OCI-LY1 (cell line): ENCODE results near the gene PRXL2C.

Experiments
- H2AFZ ChIP-seq: fragments of 200-600 bp; sonication (generic), shearing (Covaris generic); 2 replicates; pipeline ENCODE4 v1.6.0; 2014; ENCODE audit warnings: antibody characterized with exemption, mild to moderate bottlenecking, low read length
- H3F3A ChIP-seq: fragments of 200-600 bp; sonication (generic), shearing (Covaris generic); 2 replicates; pipeline ENCODE4 v1.6.0; 2014; ENCODE audit warnings: mild to moderate bottlenecking, antibody characterized with exemption, low read length, moderate library complexity; ENCODE audit not compliant: insufficient read depth
- H3K27ac ChIP-seq: fragments of 200-600 bp; sonication (generic); 2 replicates; pipeline ENCODE4 v1.5.1; 2014; ENCODE audit warnings: low read length, mixed run types, mild to moderate bottlenecking, low read depth; ENCODE audit not compliant: poor library complexity, severe bottlenecking
- H3K27me3 ChIP-seq: fragments of 200-600 bp; sonication (generic); 2 replicates; pipeline ENCODE4 v1.6.0; 2014; ENCODE audit warnings: antibody characterized with exemption, mild to moderate bottlenecking, low read length, moderate library complexity; ENCODE audit not compliant: insufficient read depth
- H3K36me3 ChIP-seq: fragments of 200-600 bp; sonication (generic); 2 replicates; pipeline ENCODE4 v1.6.1; 2014; ENCODE audit warnings: mild to moderate bottlenecking, antibody characterized with exemption, low read length, moderate library complexity, mixed read lengths; ENCODE audit not compliant: insufficient read depth
- H3K4me1 ChIP-seq: fragments of 200-600 bp; sonication (generic); 2 replicates; pipeline ENCODE4 v1.5.1; 2014; ENCODE audit warnings: mild to moderate bottlenecking, low read length, moderate library complexity; ENCODE audit not compliant: insufficient read depth, severe bottlenecking
- H3K4me2 ChIP-seq: fragments of 200-600 bp; sonication (generic), shearing (Covaris generic); 2 replicates; pipeline ENCODE4 v1.6.1; 2014; ENCODE audit warnings: low read length
- H3K4me3 ChIP-seq: fragments of 200-600 bp; sonication (generic); 2 replicates; pipeline ENCODE4 v1.5.1; 2014; ENCODE audit warnings: low read length, low read depth, mild to moderate bottlenecking, mixed read lengths; ENCODE audit not compliant: poor library complexity, severe bottlenecking
- H3K79me2 ChIP-seq: fragments of 200-600 bp; shearing (Covaris generic); 2 replicates; pipeline ENCODE4 v1.6.1; 2016; ENCODE audit warnings: mixed run types, low read length, mixed read lengths; ENCODE audit not compliant: insufficient read depth
- H3K9ac ChIP-seq: fragments of 200-600 bp; sonication (generic), shearing (Covaris generic); 2 replicates; pipeline ENCODE4 v1.6.1; 2014; ENCODE audit warnings: mild to moderate bottlenecking, low read length, mixed read lengths
- H3K9me2 ChIP-seq: fragments of 200-600 bp; sonication (generic), shearing (Covaris generic); 2 replicates; pipeline ENCODE4 v1.6.1; 2014; ENCODE audit warnings: low read depth, mild to moderate bottlenecking, low read length, mixed read lengths
- H3K9me3 ChIP-seq: fragments of 200-600 bp; shearing (Covaris generic); 2 replicates; pipeline ENCODE4 v1.6.1; 2014; ENCODE audit warnings: low read length, mixed read lengths
- H4K20me1 ChIP-seq: fragments of 200-600 bp; sonication (generic), shearing (Covaris generic); 2 replicates; pipeline ENCODE4 v1.6.0; 2016; ENCODE audit warnings: mild to moderate bottlenecking, low read length; ENCODE audit not compliant: insufficient read depth
- CTCF ChIP-seq: fragments of 200-600 bp; sonication (generic), shearing (Covaris generic); IDR thresholded peaks from 2 replicates; pipeline ENCODE4 v1.5.1; 2017; ENCODE audit warnings: mild to moderate bottlenecking, antibody characterized with exemption, low read length, moderate library complexity, mixed read lengths
- EZH2 ChIP-seq: fragments of 200-600 bp; sonication (generic), shearing (Covaris generic); IDR thresholded peaks from 2 replicates; pipeline ENCODE4 v1.8.0; 2017; ENCODE audit warnings: borderline replicate concordance, mixed run types, mild to moderate bottlenecking, antibody characterized with exemption, low read length, moderate library complexity, mixed read lengths

PRXL2C gene

GRCh38 chr9:96688745-96689464 is 33.8 kb upstream of the PRXL2C start:
- H3K9me3 ChIP-seq, result no peaks in the 10 kb centered on the region
- no peaks in the 10 kb centered on the region for H3K27me3 ChIP-seq
- H2AFZ ChIP-seq, result no peak overlapping the region
- no peak overlapping the region for H3K9ac ChIP-seq
- no peak overlapping the region for H3K27ac ChIP-seq
- no peaks in the 10 kb centered on the region for H3K9me2 ChIP-seq
- no peaks in the 10 kb centered on the region for H3F3A ChIP-seq
- no peak overlapping the region for H3K4me2 ChIP-seq
- H3K4me3 ChIP-seq, result no peak overlapping the region
- H4K20me1 ChIP-seq, result no peaks in the 10 kb centered on the region
- no peaks in the 10 kb centered on the region for H3K4me1 ChIP-seq
- H3K36me3 ChIP-seq, result no peaks in the 10 kb centered on the region
- no peaks in the 10 kb centered on the region for H3K79me2 ChIP-seq
- TF ChIP-seq EZH2 (no peak), CTCF (no peak)

GRCh38 chr9:96688187-96688586 is 33.1 kb upstream of the PRXL2C start:
- Histone ChIP-seq H3K27ac (no peak overlapping the region), H3F3A (no peaks in the 10 kb centered on the region), H3K4me1 (no peaks in the 10 kb centered on the region), H4K20me1 (no peaks in the 10 kb centered on the region), H3K36me3 (no peaks in the 10 kb centered on the region), H3K9me3 (no peaks in the 10 kb centered on the region), H3K9me2 (no peaks in the 10 kb centered on the region), H3K27me3 (no peaks in the 10 kb centered on the region), H3K79me2 (no peaks in the 10 kb centered on the region), H2AFZ (no peak overlapping the region), H3K9ac (no peak overlapping the region), H3K4me2 (no peak overlapping the region), H3K4me3 (no peak overlapping the region)
- TF ChIP-seq EZH2 (no peak), CTCF (no peak)

GRCh38 chr9:96686638-96687335 is 31.7 kb upstream of the PRXL2C start:
- Histone ChIP-seq H3F3A (no peaks in the 10 kb centered on the region), H2AFZ (no peak overlapping the region), H3K36me3 (no peaks in the 10 kb centered on the region), H3K4me3 (no peak overlapping the region), H3K9me3 (no peaks in the 10 kb centered on the region), H3K9me2 (no peaks in the 10 kb centered on the region), H3K27ac (no peak overlapping the region), H3K27me3 (no peaks in the 10 kb centered on the region), H3K79me2 (no peaks in the 10 kb centered on the region), H3K4me2 (no peak overlapping the region), H3K4me1 (no peaks in the 10 kb centered on the region), H3K9ac (no peak overlapping the region), H4K20me1 (no peaks in the 10 kb centered on the region)
- TF ChIP-seq EZH2 (no peak), CTCF (no peak)
